ENCODE data around the gene SARS1. TPM values are rescaled to one million over a fixed set of nuclear protein-coding genes. Genes with fewer than 3 reads are reported as not detected.
A peak's percentile ranks its signal among the peaks of the same experiment; 100 is the strongest.

Gene SARS1
- total and polyA plus RNA-seq, 2 of the 13 experiments (the other 11 are each of a cell fraction or from before 2014, with no cell fraction given) = 103 to 134 TPM

DNA sequence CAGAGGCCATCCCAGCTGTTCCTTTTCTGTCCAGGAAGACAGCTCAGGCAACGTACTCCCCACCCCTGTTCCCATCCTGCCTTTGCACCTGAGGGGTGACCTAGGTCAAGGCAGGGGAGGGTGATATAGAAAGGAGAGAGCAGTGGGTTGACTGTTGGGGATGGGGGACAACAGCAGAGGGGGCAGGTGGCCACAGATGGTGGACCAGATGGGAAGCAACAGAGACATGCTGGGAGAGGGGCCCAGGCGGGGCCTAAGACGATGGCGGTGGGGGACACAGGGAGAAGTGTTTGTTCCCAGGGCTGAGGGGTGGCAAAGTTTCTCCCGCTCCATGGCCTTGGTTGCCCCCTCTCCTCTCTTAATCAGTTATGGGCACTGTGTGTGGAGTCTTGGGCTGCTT lies 42.0 kb downstream of the SARS1 start (continued):
- TF ChIP-seq, protein P1, sequence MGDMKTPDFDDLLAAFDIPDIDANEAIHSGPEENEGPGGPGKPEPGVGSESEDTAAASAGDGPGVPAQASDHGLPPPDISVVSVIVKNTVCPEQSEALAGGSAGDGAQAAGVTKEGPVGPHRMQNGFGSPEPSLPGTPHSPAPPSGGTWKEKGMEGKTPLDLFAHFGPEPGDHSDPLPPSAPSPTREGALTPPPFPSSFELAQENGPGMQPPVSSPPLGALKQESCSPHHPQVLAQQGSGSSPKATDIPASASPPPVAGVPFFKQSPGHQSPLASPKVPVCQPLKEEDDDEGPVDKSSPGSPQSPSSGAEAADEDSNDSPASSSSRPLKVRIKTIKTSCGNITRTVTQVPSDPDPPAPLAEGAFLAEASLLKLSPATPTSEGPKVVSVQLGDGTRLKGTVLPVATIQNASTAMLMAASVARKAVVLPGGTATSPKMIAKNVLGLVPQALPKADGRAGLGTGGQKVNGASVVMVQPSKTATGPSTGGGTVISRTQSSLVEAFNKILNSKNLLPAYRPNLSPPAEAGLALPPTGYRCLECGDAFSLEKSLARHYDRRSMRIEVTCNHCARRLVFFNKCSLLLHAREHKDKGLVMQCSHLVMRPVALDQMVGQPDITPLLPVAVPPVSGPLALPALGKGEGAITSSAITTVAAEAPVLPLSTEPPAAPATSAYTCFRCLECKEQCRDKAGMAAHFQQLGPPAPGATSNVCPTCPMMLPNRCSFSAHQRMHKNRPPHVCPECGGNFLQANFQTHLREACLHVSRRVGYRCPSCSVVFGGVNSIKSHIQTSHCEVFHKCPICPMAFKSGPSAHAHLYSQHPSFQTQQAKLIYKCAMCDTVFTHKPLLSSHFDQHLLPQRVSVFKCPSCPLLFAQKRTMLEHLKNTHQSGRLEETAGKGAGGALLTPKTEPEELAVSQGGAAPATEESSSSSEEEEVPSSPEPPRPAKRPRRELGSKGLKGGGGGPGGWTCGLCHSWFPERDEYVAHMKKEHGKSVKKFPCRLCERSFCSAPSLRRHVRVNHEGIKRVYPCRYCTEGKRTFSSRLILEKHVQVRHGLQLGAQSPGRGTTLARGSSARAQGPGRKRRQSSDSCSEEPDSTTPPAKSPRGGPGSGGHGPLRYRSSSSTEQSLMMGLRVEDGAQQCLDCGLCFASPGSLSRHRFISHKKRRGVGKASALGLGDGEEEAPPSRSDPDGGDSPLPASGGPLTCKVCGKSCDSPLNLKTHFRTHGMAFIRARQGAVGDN (CRISPR knock-in tag; IDR thresholded peaks at IDR 0.05) = peak; percentile 10; the same call in 1 of the 2 replicates

DNA sequence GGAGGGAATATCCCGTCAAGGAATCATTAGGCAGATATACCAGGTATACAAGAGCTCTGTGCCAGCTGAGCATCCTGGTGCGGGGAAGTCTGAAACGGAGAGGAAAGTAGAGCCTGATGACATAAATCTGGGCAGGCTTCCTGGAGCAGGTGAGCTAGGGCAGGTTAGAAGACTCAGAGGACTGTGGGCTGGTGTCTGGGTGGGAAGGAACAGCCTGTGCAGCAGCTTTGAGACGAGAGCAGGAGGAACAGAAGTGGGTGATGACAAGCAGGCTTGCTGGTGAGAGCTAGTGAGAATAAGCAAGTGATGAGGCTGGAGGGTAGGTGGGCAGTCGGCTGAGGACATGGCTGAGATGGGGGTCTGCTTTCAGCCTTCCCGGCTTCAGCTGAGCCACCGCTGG lies 42.4 kb downstream of the SARS1 start:
- H3K36me3 ChIP-seq (replicated peaks in 1 of 2; ENCODE audit: control insufficient read depth in 1 of 2, insufficient read depth in 2 of 2, low read length in 2 of 2) = peaks cover 0 to 10% of the 10 kb centered on the region in 2 experiments; a peak in 1 of 5 replicates
- no peak for FAIRE-seq
- no peak overlapping the region for H3K4me2 ChIP-seq (ENCODE audit: low read depth, low read length)
- in situ Hi-C loops (cut with HindIII; ENCODE audit: extremely low pct_ligation_motif_present, low pct_unique_long_range_greater_than_20kb) (no loop called here), intact Hi-C loops (cut with micrococcal nuclease; ENCODE audit: unreplicated experiment) (no loop called here)
- H2AFZ ChIP-seq (ENCODE audit: low read length) = no peak overlapping the region
- TF ChIP-seq, protein P2, sequence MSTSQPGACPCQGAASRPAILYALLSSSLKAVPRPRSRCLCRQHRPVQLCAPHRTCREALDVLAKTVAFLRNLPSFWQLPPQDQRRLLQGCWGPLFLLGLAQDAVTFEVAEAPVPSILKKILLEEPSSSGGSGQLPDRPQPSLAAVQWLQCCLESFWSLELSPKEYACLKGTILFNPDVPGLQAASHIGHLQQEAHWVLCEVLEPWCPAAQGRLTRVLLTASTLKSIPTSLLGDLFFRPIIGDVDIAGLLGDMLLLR (CRISPR knock-in tag; IDR thresholded peaks at IDR 0.05) = no peak
- TF ChIP-seq MIXL1 (CRISPR knock-in tag; IDR thresholded peaks at IDR 0.05) (no peak), SATB2 (CRISPR knock-in tag; IDR thresholded peaks at IDR 0.05) (no peak), ZNF709 (CRISPR knock-in tag; IDR thresholded peaks at IDR 0.05) (no peak), ZNF816 (CRISPR knock-in tag; IDR thresholded peaks at IDR 0.05; ENCODE audit: borderline replicate concordance) (no peak), MAFK (conservative IDR thresholded peaks at IDR 0.05 in 1 of 2, IDR thresholded peaks at IDR 0.05 in 1 of 2; ENCODE audit: low read length in 2 of 2) (no peak), ZNF335 (CRISPR knock-in tag; IDR thresholded peaks at IDR 0.05) (no peak), ZNF3 (CRISPR knock-in tag; IDR thresholded peaks at IDR 0.05) (no peak)
- TF ChIP-seq, protein P3, sequence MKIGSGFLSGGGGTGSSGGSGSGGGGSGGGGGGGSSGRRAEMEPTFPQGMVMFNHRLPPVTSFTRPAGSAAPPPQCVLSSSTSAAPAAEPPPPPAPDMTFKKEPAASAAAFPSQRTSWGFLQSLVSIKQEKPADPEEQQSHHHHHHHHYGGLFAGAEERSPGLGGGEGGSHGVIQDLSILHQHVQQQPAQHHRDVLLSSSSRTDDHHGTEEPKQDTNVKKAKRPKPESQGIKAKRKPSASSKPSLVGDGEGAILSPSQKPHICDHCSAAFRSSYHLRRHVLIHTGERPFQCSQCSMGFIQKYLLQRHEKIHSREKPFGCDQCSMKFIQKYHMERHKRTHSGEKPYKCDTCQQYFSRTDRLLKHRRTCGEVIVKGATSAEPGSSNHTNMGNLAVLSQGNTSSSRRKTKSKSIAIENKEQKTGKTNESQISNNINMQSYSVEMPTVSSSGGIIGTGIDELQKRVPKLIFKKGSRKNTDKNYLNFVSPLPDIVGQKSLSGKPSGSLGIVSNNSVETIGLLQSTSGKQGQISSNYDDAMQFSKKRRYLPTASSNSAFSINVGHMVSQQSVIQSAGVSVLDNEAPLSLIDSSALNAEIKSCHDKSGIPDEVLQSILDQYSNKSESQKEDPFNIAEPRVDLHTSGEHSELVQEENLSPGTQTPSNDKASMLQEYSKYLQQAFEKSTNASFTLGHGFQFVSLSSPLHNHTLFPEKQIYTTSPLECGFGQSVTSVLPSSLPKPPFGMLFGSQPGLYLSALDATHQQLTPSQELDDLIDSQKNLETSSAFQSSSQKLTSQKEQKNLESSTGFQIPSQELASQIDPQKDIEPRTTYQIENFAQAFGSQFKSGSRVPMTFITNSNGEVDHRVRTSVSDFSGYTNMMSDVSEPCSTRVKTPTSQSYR (CRISPR knock-in tag; IDR thresholded peaks at IDR 0.05; ENCODE audit: borderline replicate concordance) = no peak
- TF ChIP-seq, protein P4, sequence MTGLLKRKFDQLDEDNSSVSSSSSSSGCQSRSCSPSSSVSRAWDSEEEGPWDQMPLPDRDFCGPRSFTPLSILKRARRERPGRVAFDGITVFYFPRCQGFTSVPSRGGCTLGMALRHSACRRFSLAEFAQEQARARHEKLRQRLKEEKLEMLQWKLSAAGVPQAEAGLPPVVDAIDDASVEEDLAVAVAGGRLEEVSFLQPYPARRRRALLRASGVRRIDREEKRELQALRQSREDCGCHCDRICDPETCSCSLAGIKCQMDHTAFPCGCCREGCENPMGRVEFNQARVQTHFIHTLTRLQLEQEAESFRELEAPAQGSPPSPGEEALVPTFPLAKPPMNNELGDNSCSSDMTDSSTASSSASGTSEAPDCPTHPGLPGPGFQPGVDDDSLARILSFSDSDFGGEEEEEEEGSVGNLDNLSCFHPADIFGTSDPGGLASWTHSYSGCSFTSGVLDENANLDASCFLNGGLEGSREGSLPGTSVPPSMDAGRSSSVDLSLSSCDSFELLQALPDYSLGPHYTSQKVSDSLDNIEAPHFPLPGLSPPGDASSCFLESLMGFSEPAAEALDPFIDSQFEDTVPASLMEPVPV (CRISPR knock-in tag; IDR thresholded peaks at IDR 0.05) = no peak
- no peaks in the 10 kb centered on the region for H3K79me2 ChIP-seq (ENCODE audit: insufficient read depth, low read length)
- peaks cover 35% of the 10 kb centered on the region for H3K4me1 ChIP-seq (ENCODE audit: insufficient read depth, low read length)
- no peak overlapping the region for H3K27ac ChIP-seq (ENCODE audit: extremely low read length, insufficient read depth, low read length)
- no peak overlapping the region for H3K9ac ChIP-seq (ENCODE audit: insufficient read depth, low read depth, low read length)
- no peak for ATAC-seq
- ChIA-PET CTCF (ENCODE audit: low intra/inter-chr PET ratio, low total read pairs) (no interaction called here), POLR2A (interaction anchor here (1.3 to 1.5 kb wide), 2 partner anchors 43 to 142 kb away, joined by 4 read pairs; partner anchors contain the start of gene SORT1)
- no peaks in the 10 kb centered on the region for H3K9me3 ChIP-seq (ENCODE audit: low read length)
- H3K4me3 ChIP-seq (replicated peaks in 1 of 3; ENCODE audit: insufficient read depth in 1 of 3, low read depth in 2 of 3, low read length in 3 of 3) = no peak overlapping the region
- no peaks in the 10 kb centered on the region for H3K27me3 ChIP-seq (ENCODE audit: control insufficient read depth in 1 of 2, insufficient read depth in 2 of 2, low read length in 2 of 2)
- DNase-seq (ENCODE audit: low spot score) = no peak
- no TSS peak for BruUV-seq (replicated peaks)
- H4K20me1 ChIP-seq (ENCODE audit: insufficient read depth, low read length) = no peaks in the 10 kb centered on the region
- WGBS (ENCODE audit: low lambda C conversion rate) = 83% methylated on average over 7 of the region's 7 CpGs

Measured in HepG2 (cell line).